WTC11 (cell line): ENCODE measurements around the gene NTPCR. TPM values are rescaled to one million over a fixed set of nuclear protein-coding genes. Genes with fewer than 3 reads are reported as not detected.

ENCODE experiments used
- ATAC-seq: fragments of 200-7000 bp; cut with Tn5 transposase; 2 replicates; pipeline ENCODE4 v1.10.0; 2021; ENCODE audit warnings: mild to moderate bottlenecking, moderate library complexity
- CTCF ChIA-PET: fragments of 300-600 bp; sonication (Branson Sonifier 250); formaldehyde crosslinking; loops from one replicate; lab custom pipeline; 2021; ENCODE audit warnings: antibody characterized with exemption; lab: Charles Lee
- POLR2A ChIA-PET: fragments of 350-600 bp; sonication (Branson Sonifier 250); formaldehyde crosslinking; loops from one replicate; lab custom pipeline; 2021; ENCODE audit warnings: antibody characterized with exemption; lab: Charles Lee
- DNase-seq: peaks from one replicate; pipeline ENCODE4 v3.0.0; 2021; ENCODE audit warnings: low spot score
- H3K27ac Mint-ChIP-seq: 2 replicates; pipeline ENCODE4 v1.8.0; 2021; ENCODE audit warnings: mixed read lengths
- H3K27me3 Mint-ChIP-seq: 2 replicates; pipeline ENCODE4 v1.8.0; 2021; ENCODE audit warnings: low read depth, mild to moderate bottlenecking, moderate library complexity, mixed read lengths
- H3K36me3 Mint-ChIP-seq: 2 replicates; pipeline ENCODE4 v1.8.0; 2021; ENCODE audit warnings: mixed read lengths
- H3K4me1 Mint-ChIP-seq: 2 replicates; pipeline ENCODE4 v1.8.0; 2022; ENCODE audit warnings: mixed read lengths
- H3K4me3 Mint-ChIP-seq: 2 replicates; pipeline ENCODE4 v1.8.0; 2021; ENCODE audit warnings: mild to moderate bottlenecking, moderate library complexity, mixed read lengths
- H3K9me3 Mint-ChIP-seq: 2 replicates; pipeline ENCODE4 v1.8.0; 2021; ENCODE audit warnings: mixed read lengths
- ATF3 ChIP-seq: sonication (generic); formaldehyde crosslinking; conservative IDR thresholded peaks from 2 replicates; pipeline ENCODE4 v1.8.1; 2022; ENCODE audit warnings: mild to moderate bottlenecking, missing genetic modification reagents
- CBFB ChIP-seq: sonication (generic); formaldehyde crosslinking; IDR thresholded peaks from 2 replicates; pipeline ENCODE4 v1.8.1; 2022; ENCODE audit warnings: mild to moderate bottlenecking, low read depth, missing genetic modification reagents
- ERG ChIP-seq: fragments of 250-450 bp; sonication (Bioruptor Pico); IDR thresholded peaks from 2 replicates; pipeline ENCODE4 v1.8.0; 2021; ENCODE audit warnings: mild to moderate bottlenecking
- FOXP4 ChIP-seq: sonication (generic); formaldehyde crosslinking; IDR thresholded peaks from 2 replicates; pipeline ENCODE4 v1.8.0; 2022; ENCODE audit warnings: mild to moderate bottlenecking, missing genetic modification reagents
- GTF2I ChIP-seq: fragments of 250-450 bp; sonication (Bioruptor Pico); conservative IDR thresholded peaks from 2 replicates; pipeline ENCODE4 v1.4.0; 2021; ENCODE audit warnings: mild to moderate bottlenecking
- IRF2 ChIP-seq: sonication (generic); formaldehyde crosslinking; IDR thresholded peaks from 2 replicates; pipeline ENCODE4 v1.8.0; 2022; ENCODE audit warnings: low read depth, missing genetic modification reagents, borderline replicate concordance
- JAZF1 ChIP-seq: fragments of 250-450 bp; sonication (Bioruptor Pico); IDR thresholded peaks from 2 replicates; pipeline ENCODE4 v1.9.0; 2021; ENCODE audit warnings: moderate library complexity, mild to moderate bottlenecking, inconsistent platforms
- MXD4 ChIP-seq: fragments of 250-450 bp; sonication (Bioruptor Pico); IDR thresholded peaks from 2 replicates; pipeline ENCODE4 v1.8.0; 2021; ENCODE audit warnings: mild to moderate bottlenecking, moderate library complexity, borderline replicate concordance
- NR3C1 ChIP-seq: sonication (generic); formaldehyde crosslinking; conservative IDR thresholded peaks from 2 replicates; pipeline ENCODE4 v1.8.1; 2023; ENCODE audit warnings: low read depth, mild to moderate bottlenecking, missing genetic modification reagents
- ZMAT4 ChIP-seq: fragments of 250-450 bp; sonication (Bioruptor Pico); IDR thresholded peaks from 2 replicates; pipeline ENCODE4 v1.9.0; 2021; ENCODE audit warnings: mild to moderate bottlenecking
- ZNF121 ChIP-seq: sonication (generic); formaldehyde crosslinking; IDR thresholded peaks from 2 replicates; pipeline ENCODE4 v1.8.0; 2023; ENCODE audit warnings: missing genetic modification reagents
- ZNF219 ChIP-seq: sonication (generic); formaldehyde crosslinking; IDR thresholded peaks from 2 replicates; pipeline ENCODE4 v1.8.0; 2023; ENCODE audit warnings: missing genetic modification reagents, mild to moderate bottlenecking, borderline replicate concordance
- ZNF232 ChIP-seq: sonication (generic); formaldehyde crosslinking; IDR thresholded peaks from 2 replicates; pipeline ENCODE4 v1.8.0; 2022; ENCODE audit warnings: mild to moderate bottlenecking, missing genetic modification reagents
- ZNF263 ChIP-seq: sonication (generic); formaldehyde crosslinking; IDR thresholded peaks from 2 replicates; pipeline ENCODE4 v1.8.1; 2022; ENCODE audit warnings: low read depth, mild to moderate bottlenecking, moderate library complexity, missing genetic modification reagents
- ZNF317 ChIP-seq: sonication (generic); formaldehyde crosslinking; IDR thresholded peaks from 2 replicates; pipeline ENCODE4 v1.8.1; 2023; ENCODE audit warnings: low read depth, mild to moderate bottlenecking, moderate library complexity, missing genetic modification reagents, borderline replicate concordance
- ZNF396 ChIP-seq: fragments of 250-450 bp; sonication (Bioruptor Pico); IDR thresholded peaks from 2 replicates; pipeline ENCODE4 v1.8.0; 2021; ENCODE audit warnings: mild to moderate bottlenecking, moderate library complexity, borderline replicate concordance
- total RNA-seq: library from RNA; stranded (reverse); gene quantifications from 3 replicates; pipeline ENCODE4 v1.2.3, GENCODE V29; 2021
- TF ChIP-seq, protein P1 (sequence below): fragments of 250-450 bp; sonication (Bioruptor Pico); conservative IDR thresholded peaks from 2 replicates; pipeline ENCODE4 v1.9.0; 2021; ENCODE audit warnings: mild to moderate bottlenecking

NTPCR gene
- total RNA-seq, 1 experiment from 2014 or later, result 102 TPM

DNA sequence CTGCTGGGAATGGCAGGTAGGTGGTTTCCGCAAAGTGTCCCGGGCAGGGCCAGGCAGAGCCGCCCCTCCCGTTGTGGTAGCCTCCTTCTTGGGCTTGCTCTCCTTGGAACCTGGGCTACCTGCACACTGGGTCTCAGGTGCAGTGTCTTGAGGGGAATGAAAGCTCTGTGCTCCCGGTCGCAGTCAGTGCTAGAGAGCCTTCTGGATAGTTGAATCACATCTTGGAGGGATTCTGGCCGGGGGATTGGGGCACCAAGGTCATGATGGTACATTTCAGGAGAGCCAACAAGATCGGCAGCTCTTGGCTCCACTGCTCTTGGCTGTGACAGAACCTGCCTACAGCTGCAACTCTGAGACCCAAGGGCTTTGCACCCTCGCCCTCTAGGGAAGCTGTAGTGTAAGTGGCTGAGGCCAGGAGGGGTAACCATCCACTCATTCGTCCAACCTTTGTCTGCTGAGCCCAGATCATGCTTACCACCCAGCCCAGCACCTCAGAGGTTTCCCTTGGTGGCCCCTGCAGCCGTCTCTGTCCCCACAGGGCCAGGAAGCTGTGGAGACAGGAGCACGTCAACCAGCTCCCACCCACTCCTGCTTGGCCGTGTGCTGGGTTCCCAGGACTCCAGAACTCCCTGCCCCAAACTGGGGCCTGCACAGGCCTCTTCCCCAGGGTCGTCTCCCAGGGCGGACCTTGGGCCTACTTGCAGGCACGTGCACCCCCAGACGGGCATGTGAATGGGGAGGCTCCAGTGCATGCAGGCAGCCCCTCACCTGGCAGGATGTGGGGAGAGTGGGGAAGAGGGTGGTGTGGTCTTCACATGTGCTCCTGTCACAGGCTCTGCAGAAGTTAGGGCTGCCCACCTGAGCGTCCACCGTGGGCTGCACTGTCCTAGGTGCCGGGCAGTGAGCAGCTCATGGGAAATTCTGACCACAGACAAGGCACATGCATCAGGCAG is 40.0 kb downstream of the NTPCR start:
- Mint-ChIP-seq H3K27ac (no peak overlapping the region), H3K36me3 (peaks cover 54% of the 10 kb centered on the region), H3K4me3 (no peak overlapping the region), H3K27me3 (peaks cover 4% of the 10 kb centered on the region; the same call in 1 of the 2 replicates), H3K9me3 (peaks cover 33% of the 10 kb centered on the region), H3K4me1 (no peaks in the 10 kb centered on the region)
- POLR2A ChIA-PET, result no interaction called here
- TF ChIP-seq JAZF1 (CRISPR knock-in tag), result no peak
- TF ChIP-seq FOXP4 (CRISPR knock-in tag), result no peak
- no peak for TF ChIP-seq ATF3 (CRISPR knock-in tag)
- DNase-seq (no peak), ATAC-seq (no peak)
- CTCF ChIA-PET, result no interaction called here

DNA sequence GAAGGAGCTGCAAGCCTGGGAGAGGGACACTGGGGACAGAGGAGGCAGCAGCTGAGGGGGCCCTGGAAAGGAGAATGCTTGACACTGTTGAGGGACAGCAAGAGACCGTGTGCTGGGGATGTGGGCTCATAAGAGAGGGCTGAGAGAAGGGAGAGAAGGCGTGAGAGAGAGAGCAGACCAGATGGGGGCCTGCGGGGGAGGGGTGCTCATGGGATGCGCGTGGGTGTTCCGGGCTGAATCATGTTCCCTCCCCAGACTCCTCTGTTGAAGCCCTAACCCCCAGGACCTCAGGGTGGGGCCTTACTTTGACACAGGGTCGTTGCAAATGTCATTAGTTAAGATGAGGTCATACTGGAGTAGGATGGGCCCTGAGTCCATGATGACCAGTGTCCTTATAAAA is 40.8 kb downstream of the NTPCR start:
- POLR2A ChIA-PET, result no interaction called here
- H3K36me3 Mint-ChIP-seq, result peaks cover 61% of the 10 kb centered on the region
- H3K27me3 Mint-ChIP-seq, result peaks cover 4% of the 10 kb centered on the region; the same call in 1 of the 2 replicates
- H3K27ac Mint-ChIP-seq, result no peak overlapping the region
- no peak for DNase-seq
- peaks cover 33% of the 10 kb centered on the region for H3K9me3 Mint-ChIP-seq
- CTCF ChIA-PET, result no interaction called here
- no peaks in the 10 kb centered on the region for H3K4me1 Mint-ChIP-seq
- no peak for TF ChIP-seq ZNF396
- TF ChIP-seq MXD4 (CRISPR knock-in tag), result no peak
- no peak for TF ChIP-seq IRF2 (CRISPR knock-in tag)
- no peak for TF ChIP-seq GTF2I (CRISPR knock-in tag)
- TF ChIP-seq, protein P1, sequence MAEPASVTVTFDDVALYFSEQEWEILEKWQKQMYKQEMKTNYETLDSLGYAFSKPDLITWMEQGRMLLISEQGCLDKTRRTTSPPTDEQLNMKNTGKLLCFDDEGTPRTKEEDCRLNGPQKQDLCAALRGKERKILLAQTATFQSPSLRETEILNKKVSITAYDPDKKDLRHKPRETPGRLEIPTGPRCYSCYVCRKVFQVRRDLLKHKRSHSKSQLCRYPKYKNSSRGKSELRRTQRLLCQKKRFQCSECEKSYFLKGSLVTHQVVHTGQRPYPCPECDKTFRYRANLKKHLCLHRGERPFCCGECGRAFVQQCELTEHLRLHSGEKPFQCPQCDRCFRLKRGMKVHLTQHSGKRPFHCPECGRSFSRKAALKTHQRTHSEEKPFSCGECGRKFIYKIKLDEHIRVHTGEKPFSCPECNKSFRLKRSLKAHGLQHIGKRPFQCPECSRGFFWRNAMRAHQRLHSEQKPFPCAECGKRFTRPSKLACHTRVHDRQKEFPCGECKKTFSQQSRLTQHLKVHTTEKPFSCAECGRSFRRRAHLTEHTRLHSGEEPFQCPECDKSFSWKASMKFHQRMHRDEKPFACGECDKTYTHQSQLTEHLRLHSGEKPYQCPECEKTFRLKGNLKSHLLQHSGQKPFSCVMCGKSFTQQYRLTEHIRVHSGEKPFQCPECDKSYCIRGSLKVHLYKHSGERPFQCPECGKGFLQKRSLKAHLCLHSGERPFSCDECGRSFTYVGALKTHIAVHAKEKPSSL (CRISPR knock-in tag), result no peak
- TF ChIP-seq CBFB, result no peak
- no peak for TF ChIP-seq ZMAT4 (CRISPR knock-in tag)
- no peak for TF ChIP-seq ZNF232
- no peak for TF ChIP-seq ZNF317 (CRISPR knock-in tag)
- TF ChIP-seq ZNF263 (CRISPR knock-in tag), result no peak
- no peak for TF ChIP-seq ZNF121 (CRISPR knock-in tag)
- no peak for TF ChIP-seq ZNF219 (CRISPR knock-in tag)
- TF ChIP-seq ERG (CRISPR knock-in tag), result no peak
- no peak for TF ChIP-seq NR3C1 (CRISPR knock-in tag)
- ATAC-seq, result no peak
- no peak overlapping the region for H3K4me3 Mint-ChIP-seq
